ENCODE measurements around the gene FADS2. TPM values are rescaled to one million over a fixed set of nuclear protein-coding genes. Genes with fewer than 3 reads are reported as not detected.
A peak's percentile ranks its signal among the peaks of the same experiment; 100 is the strongest.

The FADS2 gene
- total and polyA plus RNA-seq, 9 of the 15 experiments (the other 6 are each of a cell fraction or from before 2014, with no cell fraction given): 2.9 to 42.8 (median 16.2) TPM

- TF ChIP-seq, protein P1, sequence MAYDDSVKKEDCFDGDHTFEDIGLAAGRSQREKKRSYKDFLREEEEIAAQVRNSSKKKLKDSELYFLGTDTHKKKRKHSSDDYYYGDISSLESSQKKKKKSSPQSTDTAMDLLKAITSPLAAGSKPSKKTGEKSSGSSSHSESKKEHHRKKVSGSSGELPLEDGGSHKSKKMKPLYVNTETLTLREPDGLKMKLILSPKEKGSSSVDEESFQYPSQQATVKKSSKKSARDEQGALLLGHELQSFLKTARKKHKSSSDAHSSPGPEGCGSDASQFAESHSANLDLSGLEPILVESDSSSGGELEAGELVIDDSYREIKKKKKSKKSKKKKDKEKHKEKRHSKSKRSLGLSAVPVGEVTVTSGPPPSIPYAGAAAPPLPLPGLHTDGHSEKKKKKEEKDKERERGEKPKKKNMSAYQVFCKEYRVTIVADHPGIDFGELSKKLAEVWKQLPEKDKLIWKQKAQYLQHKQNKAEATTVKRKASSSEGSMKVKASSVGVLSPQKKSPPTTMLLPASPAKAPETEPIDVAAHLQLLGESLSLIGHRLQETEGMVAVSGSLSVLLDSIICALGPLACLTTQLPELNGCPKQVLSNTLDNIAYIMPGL (CRISPR knock-in tag; IDR thresholded peaks at IDR 0.05): no peak
- TF ChIP-seq ZNF174 (CRISPR knock-in tag; IDR thresholded peaks at IDR 0.05) (no peak), ZKSCAN3 (CRISPR knock-in tag; IDR thresholded peaks at IDR 0.05) (no peak), RBM39 (optimal IDR thresholded peaks at IDR 0.05; ENCODE audit: low read depth, low read length) (no peak), IRF2 (CRISPR knock-in tag; IDR thresholded peaks at IDR 0.05) (no peak), ZNF12 (CRISPR knock-in tag; IDR thresholded peaks at IDR 0.05) (no peak)
- TF ChIP-seq, protein P2, sequence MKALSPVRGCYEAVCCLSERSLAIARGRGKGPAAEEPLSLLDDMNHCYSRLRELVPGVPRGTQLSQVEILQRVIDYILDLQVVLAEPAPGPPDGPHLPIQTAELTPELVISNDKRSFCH (CRISPR knock-in tag; IDR thresholded peaks at IDR 0.05): no peak
- TF ChIP-seq, protein P2 (tag; IDR thresholded peaks at IDR 0.05): peak; percentile 31; the same call in 1 of the 2 replicates
Measured at GRCh38 chr11:61899146-61899841, 71.2 kb downstream of the FADS2 start (continued).

- no peak for DNase-seq (ENCODE audit: extremely low read depth in 1 of 4, low spot score in 3 of 4)
- no peak overlapping the region for H2AFZ ChIP-seq (ENCODE audit: low read depth, low read length)
- intact Hi-C loops (cut with micrococcal nuclease) (no loop called here), in situ Hi-C loops (cut with MboI) (no loop called here)
- TF ChIP-seq YY1 (IDR thresholded peaks at IDR 0.05; ENCODE audit: borderline replicate concordance in 1 of 3, control insufficient read depth in 1 of 3, extremely low read depth in 1 of 3, insufficient read depth in 3 of 3, insufficient read length in 1 of 3, insufficient replicate concordance in 2 of 3, low read depth in 1 of 3, low read length in 2 of 3): no peak
- TF ChIP-seq GTF2E2 (tag; IDR thresholded peaks at IDR 0.05): no peak
- TF ChIP-seq ZNF212 (CRISPR knock-in tag; IDR thresholded peaks at IDR 0.05): no peak
- TF ChIP-seq ZNF175 (CRISPR knock-in tag; IDR thresholded peaks at IDR 0.05; ENCODE audit: low read depth): no peak
- TF ChIP-seq, protein P2 (CRISPR knock-in tag; IDR thresholded peaks at IDR 0.05): no peak
- TF ChIP-seq, protein P2 (tag; IDR thresholded peaks at IDR 0.05): no peak
- no peak for TF ChIP-seq EWSR1 (IDR thresholded peaks at IDR 0.05; ENCODE audit: borderline replicate concordance, low read depth, partially characterized antibody)
- no peak for TF ChIP-seq XRCC4 (IDR thresholded peaks at IDR 0.05; ENCODE audit: extremely low read depth, insufficient read depth, insufficient read length)
- no peak for TF ChIP-seq C11orf30 (IDR thresholded peaks at IDR 0.05; ENCODE audit: low read depth)
- H4K20me1 ChIP-seq (replicated peaks; ENCODE audit: control insufficient read depth, insufficient read depth, low read length): no peaks in the 10 kb centered on the region
- H3K9me3 ChIP-seq (replicated peaks; ENCODE audit: control insufficient read depth, insufficient read depth, low read depth, low read length): no peaks in the 10 kb centered on the region
- H3K4me1 ChIP-seq (replicated peaks in 1 of 2; ENCODE audit: control insufficient read depth in 2 of 2, insufficient read depth in 2 of 2, low read length in 2 of 2): peaks cover 4 to 43% of the 10 kb centered on the region in 2 experiments; a peak in 4 of 5 replicates
- no peak for ATAC-seq
- peaks cover 86% of the 10 kb centered on the region; the same call in 2 of the 3 replicates for H3K36me3 ChIP-seq (ENCODE audit: control insufficient read depth, insufficient read depth, low read length)
- no peak overlapping the region for H3K4me2 ChIP-seq (ENCODE audit: insufficient read depth, low read length)
- FAIRE-seq: no peak
- H3K27ac ChIP-seq (ENCODE audit: extremely low read depth, low read depth, low read length): no peak overlapping the region
- H3K4me3 ChIP-seq: no peak overlapping the region
- no peaks in the 10 kb centered on the region for H3K9me1 ChIP-seq (ENCODE audit: control insufficient read depth, insufficient read depth, low read length)
- H3K27me3 ChIP-seq (ENCODE audit: control insufficient read depth in 2 of 2, insufficient read depth in 2 of 2, low read length in 2 of 2): no peaks in the 10 kb centered on the region
- ChIA-PET POLR2A (interaction anchor here (0.6 to 10.7 kb wide), 4 partner anchors 47 to 182 kb away, joined by 3 to 109 read pairs (median 15); partner anchors contain the start of gene FTH1), CTCF (ENCODE audit: low intra/inter-chr PET ratio) (interaction anchor here (3.7 to 6.7 kb wide), 4 partner anchors 47 to 207 kb away, joined by 25 to 98 read pairs (median 56); no protein-coding TSS in a partner anchor)
- no peaks in the 10 kb centered on the region for H3K79me2 ChIP-seq (ENCODE audit: control insufficient read depth, insufficient read depth, low read length)
- no TSS peak for BruUV-seq (replicated peaks)
- no peak overlapping the region; a peak in 1 of 4 replicates for H3K9ac ChIP-seq (ENCODE audit: insufficient read depth in 1 of 2, low read depth in 2 of 2, low read length in 2 of 2)
- WGBS (ENCODE audit: insufficient coverage, low coverage, missing lambda C conversion rate): 93% methylated on average over 5 of the region's 17 CpGs
Measured at GRCh38 chr11:61900251-61900650, 72.2 kb downstream of the FADS2 start.
